ENCODE data around the gene KDR. TPM values are rescaled to one million over a fixed set of nuclear protein-coding genes. Genes with fewer than 3 reads are reported as not detected.

Gene KDR
- total and polyA plus RNA-seq, 11 donors: 7.7 to 51.0 (median 32.0) TPM

GRCh38 chr4:55143858-55144257 is 18.5 kb upstream of the KDR start:
- intact Hi-C loops (cut with DNase I): no loop called here
- Histone ChIP-seq H3K27me3 (no peaks in the 10 kb centered on the region), H3K4me1 (no peaks in the 10 kb centered on the region), H3K27ac (no peak overlapping the region), H3K4me3 (no peak overlapping the region), H3K9me3 (no peaks in the 10 kb centered on the region), H3K36me3 (no peaks in the 10 kb centered on the region)
- TF ChIP-seq POLR2A (IDR thresholded peaks at IDR 0.05) (no peak), CTCF (IDR thresholded peaks at IDR 0.05) (no peak)
- DNase-seq: no peak
- 65 to 70% (median 68%) methylated on average over 2 of the region's 2 CpGs for WGBS, 4 donors
- ATAC-seq: no peak

GRCh38 chr4:55138367-55138766 is 13.0 kb upstream of the KDR start:
- no peak for ATAC-seq
- no peak for DNase-seq
- 76 to 81% (median 79%) methylated on average over 4 of the region's 4 CpGs for WGBS, 4 donors
- Histone ChIP-seq H3K9me3 (no peaks in the 10 kb centered on the region), H3K27ac (no peak overlapping the region), H3K36me3 (no peaks in the 10 kb centered on the region), H3K27me3 (no peaks in the 10 kb centered on the region), H3K4me3 (no peak overlapping the region), H3K4me1 (no peaks in the 10 kb centered on the region)
- intact Hi-C loops (cut with DNase I): no loop called here
- TF ChIP-seq POLR2A (IDR thresholded peaks at IDR 0.05) (no peak), CTCF (IDR thresholded peaks at IDR 0.05) (no peak)

GRCh38 chr4:55136634-55137033 is 11.2 kb upstream of the KDR start:
- Histone ChIP-seq H3K4me3 (no peak overlapping the region), H3K4me1 (no peaks in the 10 kb centered on the region), H3K27ac (no peak overlapping the region), H3K9me3 (no peaks in the 10 kb centered on the region), H3K36me3 (no peaks in the 10 kb centered on the region), H3K27me3 (no peaks in the 10 kb centered on the region)
- ATAC-seq: no peak
- TF ChIP-seq CTCF (IDR thresholded peaks at IDR 0.05): no peak
- TF ChIP-seq POLR2A (IDR thresholded peaks at IDR 0.05): no peak
- DNase-seq: no peak
- 84 to 92% (median 87%) methylated on average over 2 of the region's 2 CpGs for WGBS, 4 donors
- intact Hi-C loops (cut with DNase I): no loop called here

- Histone ChIP-seq H3K27me3 (no peaks in the 10 kb centered on the region), H3K4me3 (no peak overlapping the region), H3K27ac (no peak overlapping the region), H3K4me1 (no peaks in the 10 kb centered on the region), H3K9me3 (no peaks in the 10 kb centered on the region), H3K36me3 (no peaks in the 10 kb centered on the region)
- intact Hi-C loops (cut with DNase I): no loop called here
- TF ChIP-seq POLR2A (IDR thresholded peaks at IDR 0.05) (no peak), CTCF (IDR thresholded peaks at IDR 0.05) (no peak)
- ATAC-seq (no peak), DNase-seq (no peak)
- 86 to 91% (median 87%) methylated on average over 3 of the region's 3 CpGs for WGBS, 4 donors
Observed at GRCh38 chr4:55133951-55134350, 8.6 kb upstream of the KDR start.

Measured in heart left ventricle (tissue), 16 donors.